Coronary artery (tissue), 2 donors: ENCODE data around the gene TPO.
"Not testable (repeated sequence)": the region's sequence is repeated elsewhere in the genome, so short reads cannot be mapped to it uniquely, and the experiment has no call there.

Source experiments
- DNase-seq: peaks from one replicate; pipeline ENCODE4 v3.0.0-alpha.2; 2017; ENCODE audit warnings: low spot score
- H3K27ac ChIP-seq, 2 donors: fragments of 200-600 bp; sonication (generic); one replicate each; pipeline ENCODE4 v1.5.1; 2016 to 2019
- H3K4me3 ChIP-seq: fragments of 200-600 bp; sonication (generic); 2 replicates; pipeline ENCODE4 v1.5.1; 2016; ENCODE audit warnings: mild to moderate bottlenecking, moderate library complexity
- CTCF ChIP-seq: fragments of 200-600 bp; sonication (generic); IDR thresholded peaks from one replicate; pipeline ENCODE4 v1.5.1; 2019; ENCODE audit warnings: antibody characterized with exemption

Gene TPO

GRCh38 chr2:1561811-1562421, 148.7 kb downstream of the TPO start:
- DNase-seq = no peak
- no peak for TF ChIP-seq CTCF
- Histone ChIP-seq H3K27ac (no peak overlapping the region), H3K4me3 (peak overlapping the region; percentile 12)

- TF ChIP-seq CTCF = no peak
- H3K27ac ChIP-seq = no peak overlapping the region
- no peak overlapping the region for H3K4me3 ChIP-seq
- no peak for DNase-seq
Observed at GRCh38 chr2:1563084-1563857, 150.0 kb downstream of the TPO start.

- no peak overlapping the region for H3K27ac ChIP-seq
- DNase-seq = no peak
- TF ChIP-seq CTCF = no peak
- no peak overlapping the region for H3K4me3 ChIP-seq
Observed at GRCh38 chr2:1563943-1564891, 151.0 kb downstream of the TPO start.

- no peak overlapping the region for H3K27ac ChIP-seq
- DNase-seq = no peak
- no peak overlapping the region for H3K4me3 ChIP-seq
- TF ChIP-seq CTCF = no peak
Observed at GRCh38 chr2:1567556-1568344, 154.5 kb downstream of the TPO start.

- not testable (repeated sequence) for DNase-seq, H3K27ac ChIP-seq, H3K4me3 ChIP-seq
Observed at GRCh38 chr2:1568345-1568668, 155.0 kb downstream of the TPO start.

GRCh38 chr2:1569879-1570450, 156.7 kb downstream of the TPO start:
- Histone ChIP-seq H3K27ac (no peak overlapping the region), H3K4me3 (no peak overlapping the region)
- no peak for DNase-seq
- no peak for TF ChIP-seq CTCF
